Femur (tissue), 1 donor: Measurements from ENCODE around the gene ID2.

ENCODE experiments used
- DNase-seq: peaks from one replicate; pipeline ENCODE4 v3.0.0-alpha.2; 2017

The ID2 gene

DNA sequence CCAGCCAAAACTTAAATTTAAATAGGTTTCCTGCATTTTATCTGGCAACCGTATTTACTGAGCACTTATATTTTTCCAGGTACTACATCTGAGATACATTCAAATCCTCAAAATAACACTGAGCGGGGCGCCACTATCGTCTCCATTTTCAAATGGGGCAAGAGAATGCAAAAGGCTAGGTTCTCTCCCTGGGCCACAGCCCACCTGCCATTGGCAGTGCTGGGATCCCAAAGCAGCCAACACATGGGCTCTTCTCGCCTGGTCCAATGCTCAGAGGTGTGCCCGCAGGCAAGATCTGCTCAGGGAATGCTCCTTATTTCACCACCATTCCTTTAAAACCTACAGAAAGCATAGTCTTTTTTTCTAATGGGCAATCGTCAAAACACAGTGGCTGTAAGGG lies 11.3 kb upstream of the ID2 start:
- no peak for DNase-seq

- DNase-seq, result no peak
Observed at GRCh38 chr2:8671176-8671575, 10.7 kb upstream of the ID2 start.

DNA sequence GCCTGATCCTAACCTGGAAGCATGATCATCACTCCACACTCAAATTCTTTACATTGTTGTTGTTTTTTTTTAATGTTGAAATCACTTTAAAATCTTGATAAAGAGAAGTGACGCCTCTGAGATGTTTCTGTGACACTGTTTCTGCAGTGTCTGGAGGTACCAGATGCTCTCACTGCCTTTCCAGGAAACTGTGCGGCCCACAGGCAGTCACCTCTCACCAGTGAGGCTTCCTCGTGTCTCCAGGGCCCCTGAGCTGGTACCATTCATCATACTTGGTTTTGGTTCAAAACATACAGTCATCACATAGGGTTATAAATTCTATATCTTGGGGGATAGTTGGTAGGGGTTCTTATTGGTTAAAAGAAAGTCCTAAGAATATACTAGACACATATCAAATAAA lies 10.1 kb upstream of the ID2 start:
- no peak for DNase-seq

GRCh38 chr2:8672940-8673339 lies 8.9 kb upstream of the ID2 start:
- DNase-seq, result no peak

GRCh38 chr2:8673381-8673780 lies 8.5 kb upstream of the ID2 start:
- no peak for DNase-seq

DNA sequence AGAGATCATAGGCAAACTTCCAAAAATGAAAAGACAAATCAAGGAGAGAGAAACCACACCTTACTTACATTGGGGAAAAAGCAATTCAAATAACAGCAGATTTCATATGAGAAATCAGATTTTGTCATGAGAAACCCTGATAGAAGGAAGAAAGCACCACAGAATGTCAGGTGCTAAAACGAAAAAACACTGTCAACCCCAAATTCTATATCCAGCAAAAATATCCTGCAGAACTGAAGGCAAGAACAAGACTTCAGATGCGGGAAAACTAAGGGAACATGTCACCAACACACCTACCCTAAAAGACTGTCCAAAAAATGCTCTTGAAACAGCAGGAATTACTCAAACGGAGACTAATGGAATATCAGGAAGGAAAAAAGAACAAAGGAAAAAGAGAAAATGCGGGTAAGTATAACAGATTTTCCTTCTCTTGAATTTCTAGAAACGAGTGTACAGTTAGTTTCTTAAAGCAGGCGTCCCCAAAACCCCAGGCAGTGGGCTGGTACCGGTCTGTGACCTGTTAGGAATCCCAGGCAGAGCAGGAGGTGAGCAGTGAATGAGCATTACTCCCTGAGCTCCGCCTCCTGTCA lies 7.3 kb upstream of the ID2 start:
- DNase-seq, result no peak

DNA sequence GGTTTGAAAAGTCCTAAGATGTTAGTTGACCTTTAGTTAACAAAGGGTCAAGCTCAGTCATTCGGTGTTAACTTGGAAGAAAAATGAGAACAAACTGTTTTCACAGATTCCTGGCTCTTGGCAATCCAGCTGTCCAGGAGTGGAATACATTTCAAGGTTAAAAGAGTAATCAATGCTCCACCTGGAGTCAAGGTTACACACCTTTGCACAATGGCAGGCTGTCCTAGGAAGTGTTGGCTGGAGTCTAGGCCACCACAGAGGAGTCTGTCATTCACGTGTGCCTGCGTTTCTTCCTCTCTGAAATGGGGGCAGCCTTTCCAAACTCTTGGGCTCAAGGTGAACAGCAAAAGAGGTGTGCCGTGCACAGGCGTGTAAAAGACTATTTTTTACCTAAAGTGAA lies 6.3 kb upstream of the ID2 start:
- no peak for DNase-seq

- peak; percentile 96 for DNase-seq
Observed at GRCh38 chr2:8676191-8676920, 5.5 kb upstream of the ID2 start.

DNA sequence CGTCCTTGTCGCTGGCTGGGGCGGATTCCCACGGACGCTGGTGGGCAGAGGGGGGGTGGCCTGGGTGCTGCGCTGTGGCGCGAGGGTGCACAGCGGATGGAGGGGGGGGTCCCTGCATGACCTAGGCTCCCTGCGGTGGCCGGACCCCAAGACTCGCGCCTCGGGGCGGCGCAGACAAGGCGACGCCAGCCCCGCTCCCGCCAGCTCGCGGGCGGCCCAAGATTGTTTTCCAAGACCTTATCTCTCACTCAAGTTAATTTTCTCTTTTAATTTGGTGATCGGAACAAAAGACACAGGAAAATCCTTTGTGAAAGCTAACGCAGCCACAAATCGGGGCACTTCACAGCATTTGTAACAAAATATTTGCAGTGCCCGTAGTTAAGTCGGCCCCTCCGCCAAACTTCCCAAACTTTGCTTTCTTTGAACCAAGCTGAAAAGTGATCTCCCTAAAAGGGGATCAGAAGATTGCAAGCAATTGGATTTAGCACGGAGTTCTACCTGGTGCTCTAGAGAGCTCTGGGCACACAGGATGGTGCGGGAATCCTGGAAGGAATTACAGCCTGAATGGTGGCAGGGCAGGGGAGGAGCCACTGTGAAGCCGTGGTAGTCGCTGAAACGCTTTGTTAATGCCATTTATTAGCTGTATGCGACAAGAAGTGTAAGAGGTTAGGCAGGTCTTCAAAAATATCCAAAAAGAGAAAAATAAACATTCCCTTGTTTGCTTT lies 4.8 kb upstream of the ID2 start:
- peak; percentile 45 for DNase-seq

DNA sequence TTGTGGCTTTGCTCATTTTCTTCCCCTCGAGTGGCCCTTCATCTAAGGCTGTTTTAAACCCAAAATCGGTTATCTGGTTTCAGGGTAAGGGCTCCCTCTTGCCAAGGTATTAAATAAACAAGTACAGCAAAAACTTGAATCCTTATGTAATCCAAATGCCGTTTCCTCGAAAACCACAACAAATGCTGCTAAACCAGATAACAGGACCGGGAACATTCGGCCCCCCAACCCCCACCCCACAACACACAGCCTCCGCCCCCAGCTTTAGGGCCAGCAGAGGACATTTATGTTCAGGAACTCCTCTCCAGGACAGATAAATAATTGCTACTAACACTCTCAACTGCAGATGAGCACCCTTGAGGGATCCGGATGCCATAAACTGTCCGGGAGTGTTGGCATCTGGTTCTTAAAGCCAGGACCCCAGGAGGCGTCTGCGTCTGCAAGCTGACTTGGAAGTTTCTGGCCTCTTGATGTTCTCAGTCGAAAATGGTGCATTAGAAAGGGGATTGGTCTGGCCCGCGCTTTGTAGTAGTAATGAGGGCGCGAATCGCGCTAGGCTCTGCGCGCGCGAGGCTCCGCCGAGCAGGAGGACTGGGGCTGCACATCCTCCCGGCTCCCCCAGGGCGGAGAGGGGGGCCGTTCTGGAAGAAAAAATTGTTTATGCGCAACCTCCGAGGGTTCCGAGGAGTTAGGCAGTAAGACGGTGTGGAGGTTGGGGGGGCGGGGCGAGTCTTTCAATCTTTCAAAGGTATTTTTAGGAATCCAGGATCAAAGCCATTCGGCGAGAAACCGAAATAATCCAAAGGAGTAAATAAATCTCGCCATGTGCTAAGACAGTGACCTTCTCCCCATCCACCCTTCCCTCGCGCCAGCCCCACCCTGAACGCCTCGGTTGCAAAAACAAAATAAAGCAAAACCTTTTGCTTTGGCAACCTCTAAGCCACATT lies 3.9 kb upstream of the ID2 start:
- DNase-seq, result peak; percentile 87

DNA sequence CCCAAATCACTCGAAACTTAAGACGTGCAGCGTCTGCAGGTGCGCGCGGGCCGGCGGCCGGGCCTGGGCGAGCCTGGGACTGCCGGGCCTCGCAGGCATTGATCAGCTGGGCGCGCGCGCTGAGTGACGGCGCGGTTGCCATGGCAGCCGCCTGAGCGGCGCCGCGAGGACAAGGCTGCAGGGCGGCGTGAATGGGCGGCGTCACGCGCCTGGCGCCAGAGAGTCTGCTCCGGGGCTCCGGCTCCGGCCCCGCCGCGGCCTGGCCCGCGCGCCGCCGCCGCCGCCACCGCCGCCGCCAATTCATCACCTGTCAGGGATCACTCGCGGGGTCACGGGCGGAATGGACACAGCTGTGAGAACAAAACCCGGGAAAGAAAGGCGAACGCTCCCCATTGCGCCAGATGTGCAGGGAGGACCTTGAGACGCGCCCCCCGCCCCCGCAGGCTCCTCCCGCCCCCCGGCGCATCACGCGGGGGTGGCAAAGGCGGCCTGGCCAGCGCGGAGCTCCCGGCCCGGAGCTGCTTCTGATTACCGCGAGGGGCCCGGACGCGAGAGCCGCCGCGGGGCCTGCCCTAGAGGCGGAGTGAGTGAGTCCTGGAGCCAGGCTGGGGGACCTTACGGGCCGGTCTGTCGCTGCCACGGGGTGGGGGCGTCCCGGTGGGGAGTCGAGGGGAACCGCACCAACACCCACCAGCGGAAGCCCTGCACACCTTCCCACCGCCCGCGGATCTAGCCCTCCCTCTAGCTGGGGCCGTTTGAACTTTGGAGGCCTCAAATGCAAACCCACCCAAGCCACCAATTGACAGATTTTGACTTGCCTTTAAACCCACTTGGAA lies 2.9 kb upstream of the ID2 start:
- peak; percentile 96 for DNase-seq

DNA sequence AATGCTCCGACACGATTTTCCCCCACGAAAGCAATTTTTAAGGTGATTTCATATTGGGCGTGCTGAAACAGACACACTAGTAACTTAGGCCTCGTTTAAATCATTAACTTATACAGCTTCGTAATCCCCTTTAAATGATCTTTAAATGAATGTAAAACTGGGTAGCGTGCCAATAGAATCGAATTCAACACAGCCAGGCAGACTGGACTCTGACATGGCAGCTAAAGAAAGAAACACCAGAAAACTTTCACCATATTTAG lies 2.4 kb upstream of the ID2 start:
- DNase-seq, result no peak

- no peak for DNase-seq
Observed at GRCh38 chr2:8679827-8680731, 1.8 kb upstream of the ID2 start.

- peak; percentile 75 for DNase-seq
Observed at GRCh38 chr2:8680822-8681760, 765 bp upstream of the ID2 start.

GRCh38 chr2:8682719-8683667 lies 1.1 kb downstream of the ID2 start:
- peak; percentile 54 for DNase-seq

- peak; percentile 47 for DNase-seq
Observed at GRCh38 chr2:8684540-8684877, 2.7 kb downstream of the ID2 start.

- peak; percentile 69 for DNase-seq
Observed at GRCh38 chr2:8684878-8685696, 3.2 kb downstream of the ID2 start.

DNA sequence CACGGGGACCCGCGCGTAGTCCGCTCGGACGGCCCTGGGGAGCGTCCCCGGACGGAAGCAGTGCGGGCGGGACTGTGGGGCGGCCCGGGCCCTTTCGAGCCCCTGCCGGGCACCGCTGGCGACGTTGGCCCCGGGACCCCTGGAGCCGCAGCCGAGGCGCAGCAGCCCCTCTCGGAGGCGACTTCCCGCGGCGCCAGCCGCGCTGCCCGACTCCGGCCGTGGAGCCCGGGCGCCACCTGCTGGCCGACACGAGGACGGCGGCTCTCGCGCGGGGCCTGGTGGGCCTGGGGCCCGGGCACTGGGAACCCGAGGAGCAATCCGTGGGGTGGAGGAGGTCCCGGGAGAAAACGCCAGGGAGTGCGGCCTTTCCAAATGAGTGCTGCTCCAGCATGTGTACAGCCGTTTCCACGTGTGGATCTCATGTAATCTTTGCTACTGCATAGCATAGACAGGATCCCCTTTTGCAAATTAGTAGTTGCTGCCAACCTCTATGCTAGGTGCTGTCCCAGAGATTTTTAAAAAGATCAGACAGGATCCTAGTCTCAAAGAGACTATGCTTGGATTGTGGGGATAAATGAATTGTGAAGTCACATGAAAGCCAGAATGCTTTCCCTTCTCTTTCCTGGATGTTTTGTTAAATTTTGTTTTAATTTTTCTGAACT lies 4.0 kb downstream of the ID2 start:
- DNase-seq, result peak; percentile 81
